HG02571 (cell line): ENCODE results near the gene GNG5.
A peak's percentile ranks its signal among the peaks of the same experiment; 100 is the strongest.
"Not testable (repeated sequence)": the region's sequence is repeated elsewhere in the genome, so short reads cannot be mapped to it uniquely, and the experiment has no call there.

ENCODE experiments used
- ATAC-seq: cut with Tn5 transposase; IDR thresholded peaks from one replicate; pipeline ENCODE4 v1.9.1; 2021; ENCODE audit warnings: mild to moderate bottlenecking, moderate library complexity; ENCODE audit not compliant: unreplicated experiment

GNG5 gene

GRCh38 chr1:84489766-84490165 lies 16.6 kb downstream of the GNG5 start:
- ATAC-seq = no peak

- no peak for ATAC-seq
These were observed 18.3 kb downstream of the GNG5 start for GRCh38 chr1:84488107-84488506.

DNA sequence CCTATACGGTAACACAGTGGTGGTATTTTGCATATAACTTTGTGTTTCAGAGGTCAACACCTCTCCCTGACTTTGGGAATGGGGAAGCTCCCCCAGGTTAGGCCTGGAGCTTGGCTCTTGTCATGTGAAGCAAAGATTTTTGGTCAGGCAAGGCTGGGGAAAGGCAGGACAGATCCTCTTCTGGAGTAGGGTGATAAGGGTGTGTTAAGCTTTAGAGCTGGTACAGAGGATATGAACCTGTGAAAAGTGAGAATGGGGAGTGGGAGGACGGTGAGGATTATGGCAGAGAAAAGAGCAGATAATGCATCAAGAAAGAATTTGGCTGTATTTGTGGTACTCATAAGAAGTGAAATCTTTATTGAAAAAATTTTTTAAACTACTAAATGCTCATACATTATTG lies 25.1 kb downstream of the GNG5 start:
- ATAC-seq = no peak

DNA sequence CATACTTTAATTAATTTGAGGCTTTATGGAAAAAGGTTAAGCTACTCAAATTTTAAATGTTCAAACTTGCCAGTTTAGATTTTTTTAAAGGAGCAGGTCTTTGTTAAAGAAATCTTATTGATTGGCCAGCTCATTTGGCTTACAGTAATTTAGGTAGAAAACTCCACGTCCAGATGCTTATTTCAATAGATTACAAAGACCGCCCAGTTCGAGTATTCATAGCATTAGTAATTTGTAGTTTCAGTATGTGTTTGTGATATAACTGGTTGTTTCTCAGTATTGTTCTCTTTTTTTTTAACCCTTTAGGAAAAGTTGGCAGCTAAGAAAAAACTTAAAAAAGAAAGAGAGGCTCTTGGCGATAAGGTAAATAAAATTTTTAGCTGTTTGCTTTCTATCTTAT lies 25.7 kb downstream of the GNG5 start:
- no peak for ATAC-seq

DNA sequence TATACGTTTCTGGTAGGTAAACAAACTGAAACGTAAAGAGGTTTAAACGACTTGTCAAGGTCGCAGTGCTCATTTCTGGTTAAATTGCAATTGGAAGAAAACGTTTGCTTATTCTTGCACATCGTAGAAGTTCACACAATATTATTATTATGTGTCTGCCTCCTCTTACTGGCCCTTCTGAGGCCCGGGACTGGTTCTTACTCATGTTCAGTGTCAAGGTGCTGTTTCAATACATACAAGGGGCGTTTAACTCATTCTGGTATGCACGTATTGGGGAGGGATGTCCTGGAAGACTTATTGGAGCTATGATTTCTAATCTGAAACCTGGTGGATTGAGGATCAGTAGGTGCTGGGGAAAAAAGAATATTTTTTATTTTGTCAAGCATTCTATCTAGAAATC lies 26.4 kb downstream of the GNG5 start:
- no peak for ATAC-seq

DNA sequence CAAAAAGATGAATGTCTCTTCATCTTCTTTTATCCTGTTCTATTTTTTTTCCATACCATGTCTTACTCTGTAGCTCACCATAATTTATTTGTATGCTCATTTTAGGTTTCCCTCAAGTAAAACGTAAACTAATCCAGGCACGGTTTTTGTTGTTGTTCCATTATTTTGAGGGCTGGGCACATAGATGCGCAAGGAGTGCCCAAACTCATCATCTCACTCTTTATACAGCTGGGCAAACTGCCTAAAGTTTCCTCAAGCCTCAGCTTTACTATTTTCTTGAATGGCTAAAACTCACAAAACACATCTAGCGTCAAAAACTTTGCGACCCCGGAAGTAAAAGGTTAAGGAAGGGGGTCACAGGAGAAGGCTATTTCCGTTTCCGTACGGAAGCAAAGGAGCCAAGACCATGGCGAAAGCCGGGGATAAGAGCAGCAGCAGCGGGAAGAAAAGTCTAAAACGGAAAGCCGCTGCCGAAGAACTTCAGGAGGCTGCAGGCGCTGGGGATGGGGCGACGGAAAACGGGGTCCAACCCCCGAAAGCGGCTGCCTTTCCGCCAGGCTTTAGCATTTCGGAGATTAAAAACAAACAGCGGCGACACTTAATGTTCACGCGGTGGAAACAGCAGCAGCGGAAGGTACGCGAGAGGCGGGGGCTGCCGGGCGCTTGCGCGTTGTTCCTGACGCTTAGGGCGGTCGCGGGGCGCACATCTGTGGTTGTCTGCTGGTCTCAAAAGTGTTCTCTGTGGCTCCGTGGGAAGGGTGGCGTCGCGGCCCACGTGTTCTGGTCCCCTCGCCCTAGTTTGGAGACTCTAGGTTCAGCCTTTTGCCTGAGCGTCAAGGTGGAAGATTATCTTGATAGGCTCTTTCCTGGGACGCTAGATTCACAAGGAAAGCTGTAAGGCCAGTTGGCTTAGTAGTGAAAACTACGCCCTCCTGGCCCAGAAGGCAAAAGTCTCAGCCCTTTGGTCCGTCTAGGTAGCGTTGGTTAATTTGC lies 27.2 kb downstream of the GNG5 start, which contains the start of gene RPF1:
Gene RPF1, plus strand, starts transcription at position 391 of the 993 bp plus-strand sequence. Its CDS starts 16 bp downstream, at position 407.
- ATAC-seq = peak; percentile 97

GRCh38 chr1:84476225-84476624 lies 30.2 kb downstream of the GNG5 start:
- ATAC-seq = no peak

GRCh38 chr1:84467298-84467697 lies 39.1 kb downstream of the GNG5 start:
- no peak for ATAC-seq

DNA sequence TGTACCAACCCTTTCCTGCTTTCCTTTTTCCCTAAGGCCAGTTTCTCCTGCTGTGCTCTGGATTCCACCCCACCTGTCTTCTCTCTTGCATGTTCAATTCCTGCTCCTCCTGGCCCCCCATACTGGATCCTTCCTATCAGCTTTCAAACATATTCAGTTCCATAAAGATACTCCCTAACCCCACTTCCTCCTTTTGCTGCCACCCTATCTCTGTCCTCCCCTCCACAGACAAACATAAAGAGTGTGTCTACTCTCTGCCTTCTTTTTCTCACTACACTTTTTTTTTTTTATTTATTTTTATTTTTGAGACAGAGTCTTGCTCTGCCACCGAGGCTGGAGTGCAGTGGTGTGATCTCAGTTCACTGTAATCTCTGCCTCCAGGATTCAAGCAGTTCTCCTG lies 44.3 kb downstream of the GNG5 start:
- ATAC-seq = no peak

GRCh38 chr1:84452436-84452835 lies 53.9 kb downstream of the GNG5 start:
- ATAC-seq = no peak

DNA sequence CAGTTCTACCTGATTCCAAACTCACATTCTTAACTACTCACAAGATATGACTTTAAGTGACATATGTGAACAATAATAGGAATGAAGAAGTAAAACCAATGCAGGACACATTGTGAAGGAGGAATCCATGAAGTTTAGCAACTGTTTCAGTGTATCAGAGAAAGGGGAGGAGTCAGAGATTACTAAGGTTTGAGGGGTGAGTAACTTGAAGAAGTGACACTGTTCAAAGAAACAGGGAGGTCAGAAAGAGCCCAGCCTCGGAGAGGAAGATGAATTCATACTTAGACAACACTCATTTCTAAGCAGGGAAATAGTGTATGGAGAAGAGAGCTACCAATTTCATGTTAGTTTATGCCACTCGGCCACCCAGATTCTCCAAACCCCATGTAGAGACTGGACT lies 55.5 kb downstream of the GNG5 start:
- no peak for ATAC-seq

DNA sequence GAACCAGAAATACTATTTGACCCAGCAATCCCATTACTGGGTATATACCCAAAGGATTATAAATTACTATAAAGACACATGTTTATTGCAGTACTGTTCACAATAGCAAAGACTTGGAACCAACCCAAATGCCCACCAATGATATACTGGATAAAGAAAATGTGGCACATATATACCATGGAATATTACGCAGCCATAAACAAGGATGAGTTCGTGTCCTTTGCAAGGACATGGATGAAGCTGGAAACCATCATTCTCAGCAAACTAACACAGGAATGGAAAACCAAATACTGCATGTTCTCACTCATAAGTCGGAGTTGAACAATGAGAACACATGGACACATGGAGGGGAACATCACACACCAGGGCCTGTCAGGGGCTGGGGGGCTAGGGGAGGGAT lies 57.7 kb downstream of the GNG5 start:
- ATAC-seq = not testable (repeated sequence)
